ENCODE results near the gene INHBE.

DNA sequence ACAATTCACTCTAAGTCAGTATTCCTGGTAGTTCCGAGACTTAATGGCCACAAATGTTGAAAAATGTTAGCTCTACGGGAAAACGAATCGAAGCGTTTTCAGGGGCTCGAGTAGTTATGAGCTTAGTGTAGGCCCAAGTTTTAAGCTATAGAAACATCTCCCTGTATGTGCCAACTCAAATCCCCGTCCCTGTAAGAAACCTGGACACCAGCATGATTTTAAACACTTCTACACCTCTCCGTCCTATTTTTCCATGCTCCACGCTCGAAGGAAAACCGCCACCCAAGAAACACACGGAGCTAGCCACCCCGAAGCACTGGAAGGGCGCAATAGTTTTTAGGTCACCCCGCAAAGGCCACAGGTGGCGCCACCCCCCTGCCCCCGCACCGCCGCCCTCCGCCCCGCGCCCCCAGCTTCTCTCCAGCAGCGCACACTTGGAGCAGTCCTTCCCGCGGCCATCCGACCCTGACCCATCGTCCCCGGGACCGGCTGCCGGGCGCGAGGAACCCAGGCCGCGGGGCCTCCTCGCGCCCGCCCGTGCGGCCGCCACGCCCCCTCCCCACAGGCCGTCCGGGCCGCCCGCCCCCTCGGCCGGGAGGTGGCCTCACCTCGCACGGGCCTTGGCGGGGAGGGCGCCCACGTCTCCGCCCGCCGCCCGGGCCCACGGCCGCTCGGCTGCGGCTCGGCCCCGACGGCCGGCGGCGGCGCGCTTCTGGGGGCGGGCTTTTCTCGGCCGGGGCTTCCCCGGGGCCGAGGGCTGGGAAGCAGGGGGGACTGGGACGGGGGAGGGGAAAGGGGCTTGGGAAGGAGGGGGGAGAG is 24.8 kb upstream of the INHBE start:
- TF ChIP-seq, protein P1, sequence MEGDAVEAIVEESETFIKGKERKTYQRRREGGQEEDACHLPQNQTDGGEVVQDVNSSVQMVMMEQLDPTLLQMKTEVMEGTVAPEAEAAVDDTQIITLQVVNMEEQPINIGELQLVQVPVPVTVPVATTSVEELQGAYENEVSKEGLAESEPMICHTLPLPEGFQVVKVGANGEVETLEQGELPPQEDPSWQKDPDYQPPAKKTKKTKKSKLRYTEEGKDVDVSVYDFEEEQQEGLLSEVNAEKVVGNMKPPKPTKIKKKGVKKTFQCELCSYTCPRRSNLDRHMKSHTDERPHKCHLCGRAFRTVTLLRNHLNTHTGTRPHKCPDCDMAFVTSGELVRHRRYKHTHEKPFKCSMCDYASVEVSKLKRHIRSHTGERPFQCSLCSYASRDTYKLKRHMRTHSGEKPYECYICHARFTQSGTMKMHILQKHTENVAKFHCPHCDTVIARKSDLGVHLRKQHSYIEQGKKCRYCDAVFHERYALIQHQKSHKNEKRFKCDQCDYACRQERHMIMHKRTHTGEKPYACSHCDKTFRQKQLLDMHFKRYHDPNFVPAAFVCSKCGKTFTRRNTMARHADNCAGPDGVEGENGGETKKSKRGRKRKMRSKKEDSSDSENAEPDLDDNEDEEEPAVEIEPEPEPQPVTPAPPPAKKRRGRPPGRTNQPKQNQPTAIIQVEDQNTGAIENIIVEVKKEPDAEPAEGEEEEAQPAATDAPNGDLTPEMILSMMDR (IDR thresholded peaks at IDR 0.05), result peak in 2 of 5 experiments; percentile 4 to 8
- TF ChIP-seq EP300 (IDR thresholded peaks at IDR 0.05) (no peak), POLR2A (IDR thresholded peaks at IDR 0.05) (no peak)
